ENCODE measurements around the gene GPRC5B. TPM values are rescaled to one million over a fixed set of nuclear protein-coding genes. Genes with fewer than 3 reads are reported as not detected.

The GPRC5B gene
- total RNA-seq, 2 donors from 2014 or later, result not detected

- ATAC-seq, result peak; percentile 15 to 22
Observed at GRCh38 chr16:19885451-19886072, 914 bp upstream of the GPRC5B start.

GRCh38 chr16:19883966-19884485, 622 bp downstream of the GPRC5B start:
- no peak overlapping the region for H3K27ac Mint-ChIP-seq
- peaks cover 33 to 40% of the 10 kb centered on the region in 2 donors for H3K27me3 Mint-ChIP-seq
- DNase-seq (ENCODE audit: low spot score), result no peak
- H3K4me1 Mint-ChIP-seq (ENCODE audit: low read depth in 2 of 2), result peaks cover 14 to 16% of the 10 kb centered on the region in 2 donors
- no peaks in the 10 kb centered on the region for H3K9me3 Mint-ChIP-seq
- ATAC-seq, result no peak
- no peaks in the 10 kb centered on the region for H3K36me3 Mint-ChIP-seq
- H3K4me3 Mint-ChIP-seq, result peak overlapping the region; percentile 34

More at GRCh38 chr16:19885451-19886072, 914 bp upstream of the GPRC5B start:
- Mint-ChIP-seq H3K27ac (no peak overlapping the region), H3K36me3 (no peaks in the 10 kb centered on the region), H3K4me1 (ENCODE audit: low read depth in 2 of 2) (peaks cover 14 to 17% of the 10 kb centered on the region in 2 donors), H3K4me3 (peak overlapping the region; percentile 70), H3K9me3 (no peaks in the 10 kb centered on the region), H3K27me3 (peaks cover 31 to 40% of the 10 kb centered on the region in 2 donors)
- DNase-seq (ENCODE audit: low spot score), result no peak

GRCh38 chr16:19883296-19883965, 1.2 kb downstream of the GPRC5B start:
- DNase-seq (ENCODE audit: low spot score), result no peak
- Mint-ChIP-seq H3K27me3 (peaks cover 33 to 40% of the 10 kb centered on the region in 2 donors), H3K4me3 (no peak overlapping the region), H3K9me3 (no peaks in the 10 kb centered on the region), H3K36me3 (no peaks in the 10 kb centered on the region), H3K4me1 (ENCODE audit: low read depth in 2 of 2) (peaks cover 14% of the 10 kb centered on the region in 2 donors), H3K27ac (no peak overlapping the region)
- no peak for ATAC-seq

DNA sequence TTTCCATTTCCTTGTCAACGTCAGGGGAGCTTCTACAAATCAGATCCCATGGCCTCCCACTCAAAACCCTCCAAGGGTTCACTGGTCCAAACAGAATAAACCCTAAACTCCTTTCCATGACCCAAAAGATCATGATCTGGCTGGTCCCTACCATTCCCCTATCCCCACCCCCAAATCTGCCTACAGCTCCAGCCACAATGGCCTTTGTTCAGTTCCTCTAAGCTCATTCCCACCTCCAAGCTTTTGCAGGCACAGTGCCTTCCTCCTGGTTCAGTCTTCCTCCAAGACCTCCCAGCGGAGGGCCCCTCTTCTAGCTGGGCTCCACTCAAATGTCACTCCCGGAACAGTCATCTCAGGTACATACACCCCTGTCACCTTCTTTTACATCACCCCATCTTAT, 2.0 kb downstream of the GPRC5B start:
- DNase-seq (ENCODE audit: low spot score) (no peak), ATAC-seq (no peak)
- H3K27me3 Mint-ChIP-seq, result peaks cover 33 to 40% of the 10 kb centered on the region in 2 donors
- H3K27ac Mint-ChIP-seq, result no peak overlapping the region
- H3K4me3 Mint-ChIP-seq, result no peak overlapping the region
- no peaks in the 10 kb centered on the region for H3K9me3 Mint-ChIP-seq
- H3K4me1 Mint-ChIP-seq (ENCODE audit: low read depth in 2 of 2), result peaks cover 14% of the 10 kb centered on the region in 2 donors
- no peaks in the 10 kb centered on the region for H3K36me3 Mint-ChIP-seq

DNA sequence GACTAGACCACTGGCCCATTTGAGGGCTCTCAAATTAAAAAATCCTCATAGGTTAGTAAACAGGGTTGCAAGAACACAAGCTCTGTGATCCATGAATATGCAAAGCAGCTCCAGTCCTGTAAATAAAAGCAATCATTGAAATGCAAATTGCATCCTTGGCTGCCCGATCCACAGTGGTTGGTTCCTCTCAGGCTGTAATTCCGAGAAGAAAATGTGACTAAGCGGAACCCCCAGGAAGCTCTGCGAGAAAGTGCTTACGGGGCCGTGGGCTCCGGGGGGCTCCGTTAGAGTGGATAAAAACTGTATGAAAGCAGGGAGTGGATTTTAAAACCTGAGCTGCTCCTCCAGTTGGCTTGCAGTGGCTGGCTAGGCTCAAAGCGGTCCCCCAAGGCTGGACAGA, 2.5 kb downstream of the GPRC5B start:
- ATAC-seq, result no peak
- H3K4me3 Mint-ChIP-seq, result no peak overlapping the region
- peaks cover 14% of the 10 kb centered on the region in 2 donors for H3K4me1 Mint-ChIP-seq (ENCODE audit: low read depth in 2 of 2)
- H3K27me3 Mint-ChIP-seq, result peaks cover 33 to 40% of the 10 kb centered on the region in 2 donors
- H3K9me3 Mint-ChIP-seq, result no peaks in the 10 kb centered on the region
- no peaks in the 10 kb centered on the region for H3K36me3 Mint-ChIP-seq
- no peak for DNase-seq (ENCODE audit: low spot score)
- H3K27ac Mint-ChIP-seq, result no peak overlapping the region

DNA sequence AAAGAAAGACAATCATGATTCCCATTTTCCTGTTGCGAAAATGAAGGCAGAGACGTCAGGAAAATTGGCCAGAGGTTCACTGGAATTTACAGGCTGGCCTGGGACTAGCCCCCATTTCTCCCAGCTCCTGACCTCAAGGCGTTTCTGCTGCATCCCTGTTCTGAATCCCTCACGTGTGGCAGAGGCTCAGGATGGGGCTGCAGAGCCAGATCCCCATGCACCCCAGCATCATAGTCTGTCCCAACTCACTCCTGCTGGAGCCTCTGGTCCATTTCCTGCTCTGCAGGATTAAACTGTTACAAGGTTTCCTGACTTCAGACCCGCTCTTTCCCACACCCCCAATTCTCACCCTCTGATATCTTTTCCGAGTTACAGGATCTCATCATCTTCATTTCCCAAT, 2.9 kb downstream of the GPRC5B start:
- no peaks in the 10 kb centered on the region for H3K9me3 Mint-ChIP-seq
- no peaks in the 10 kb centered on the region for H3K36me3 Mint-ChIP-seq
- DNase-seq (ENCODE audit: low spot score) (no peak), ATAC-seq (no peak)
- H3K4me3 Mint-ChIP-seq, result no peak overlapping the region
- H3K27me3 Mint-ChIP-seq, result peaks cover 33 to 40% of the 10 kb centered on the region in 2 donors
- peaks cover 14% of the 10 kb centered on the region in 2 donors for H3K4me1 Mint-ChIP-seq (ENCODE audit: low read depth in 2 of 2)
- H3K27ac Mint-ChIP-seq, result no peak overlapping the region

DNA sequence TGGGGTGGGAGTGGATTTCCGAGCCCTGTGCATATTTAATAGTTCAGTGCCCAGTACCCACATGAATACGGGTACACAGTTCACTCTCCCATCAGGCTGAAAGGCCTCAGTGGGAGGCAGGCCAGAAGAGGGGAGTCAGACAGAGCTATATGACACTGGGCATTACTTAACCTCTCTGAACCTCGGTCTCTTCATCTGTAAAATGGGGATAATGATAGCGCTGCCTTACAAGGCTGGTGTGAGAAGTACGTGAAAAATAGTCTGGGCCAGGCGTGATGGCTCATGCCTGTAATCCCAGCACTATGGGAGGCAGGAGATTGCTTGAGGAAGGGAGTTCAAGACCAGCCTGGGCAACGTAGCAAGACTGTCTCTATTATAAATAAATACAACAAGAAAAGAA, 3.6 kb downstream of the GPRC5B start:
- ATAC-seq, result no peak
- Mint-ChIP-seq H3K36me3 (no peaks in the 10 kb centered on the region), H3K9me3 (no peaks in the 10 kb centered on the region), H3K4me3 (no peak overlapping the region), H3K27me3 (peaks cover 32 to 42% of the 10 kb centered on the region in 2 donors), H3K4me1 (ENCODE audit: low read depth in 2 of 2) (peaks cover 8 to 11% of the 10 kb centered on the region in 2 donors), H3K27ac (no peak overlapping the region)
- no peak for DNase-seq (ENCODE audit: low spot score)

- Mint-ChIP-seq H3K27ac (no peak overlapping the region), H3K4me3 (no peak overlapping the region), H3K4me1 (ENCODE audit: low read depth in 2 of 2) (no peaks in the 10 kb centered on the region), H3K9me3 (no peaks in the 10 kb centered on the region), H3K36me3 (no peaks in the 10 kb centered on the region), H3K27me3 (peaks cover 24 to 34% of the 10 kb centered on the region in 2 donors)
- no peak for ATAC-seq
- no peak for DNase-seq (ENCODE audit: low spot score)
Observed at GRCh38 chr16:19879241-19879792, 5.3 kb downstream of the GPRC5B start.

DNA sequence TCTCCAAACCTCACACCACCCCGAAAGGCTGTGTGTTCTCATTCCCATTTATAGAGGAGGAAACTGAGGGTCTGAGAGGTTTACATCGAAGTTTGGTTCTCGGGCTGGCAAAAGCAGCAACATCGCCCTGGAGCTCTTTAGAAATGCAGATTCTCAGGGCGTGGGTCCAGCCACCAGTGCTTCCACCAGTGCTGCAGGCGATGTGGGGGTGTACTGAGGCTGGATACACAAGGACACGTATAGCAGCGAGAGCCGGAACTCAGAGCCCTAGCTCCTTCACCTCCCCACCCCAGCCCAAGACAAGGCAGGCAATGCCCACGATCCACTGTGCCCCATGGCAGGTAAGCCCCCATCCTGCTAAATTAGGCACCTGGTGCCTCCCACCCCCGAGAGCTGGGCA, 5.9 kb downstream of the GPRC5B start:
- H3K4me3 Mint-ChIP-seq, result no peak overlapping the region
- ATAC-seq (no peak), DNase-seq (ENCODE audit: low spot score) (no peak)
- H3K36me3 Mint-ChIP-seq, result no peaks in the 10 kb centered on the region
- H3K4me1 Mint-ChIP-seq (ENCODE audit: low read depth in 2 of 2), result no peaks in the 10 kb centered on the region
- H3K9me3 Mint-ChIP-seq, result no peaks in the 10 kb centered on the region
- peaks cover 26 to 34% of the 10 kb centered on the region in 2 donors for H3K27me3 Mint-ChIP-seq
- no peak overlapping the region for H3K27ac Mint-ChIP-seq

DNA sequence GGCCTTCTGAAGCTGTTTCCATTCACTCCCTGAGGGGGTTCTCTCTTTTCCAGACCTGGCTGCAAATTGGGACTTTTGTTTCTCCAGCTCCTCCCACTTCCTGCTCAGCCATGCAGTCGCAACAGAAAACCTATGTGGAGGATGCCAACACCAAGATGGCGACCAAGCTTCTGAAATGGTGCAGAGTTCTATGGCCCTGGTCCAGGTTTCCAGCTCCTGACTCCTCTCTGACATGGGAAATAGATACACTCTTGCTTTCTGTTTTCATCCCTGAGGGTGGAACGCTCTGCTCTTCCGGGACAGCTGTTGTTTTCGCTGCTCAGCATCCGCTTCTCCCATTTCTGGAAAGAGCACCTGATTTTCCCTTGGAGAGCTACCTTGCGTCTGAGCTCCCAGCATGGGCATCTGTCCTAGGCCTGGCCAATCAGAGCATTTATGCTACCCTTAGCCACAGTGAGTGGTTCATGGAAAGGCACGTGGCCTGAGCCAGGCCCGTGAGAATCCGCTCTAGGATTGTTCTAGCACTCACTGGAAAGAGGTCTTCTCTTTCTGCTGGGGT, 8.1 kb downstream of the GPRC5B start:
- Mint-ChIP-seq H3K27ac (no peak overlapping the region), H3K36me3 (no peaks in the 10 kb centered on the region), H3K4me1 (ENCODE audit: low read depth in 2 of 2) (no peaks in the 10 kb centered on the region), H3K9me3 (no peaks in the 10 kb centered on the region), H3K27me3 (peaks cover 13 to 18% of the 10 kb centered on the region in 2 donors), H3K4me3 (no peak overlapping the region)
- DNase-seq (ENCODE audit: low spot score), result no peak
- ATAC-seq, result no peak

DNA sequence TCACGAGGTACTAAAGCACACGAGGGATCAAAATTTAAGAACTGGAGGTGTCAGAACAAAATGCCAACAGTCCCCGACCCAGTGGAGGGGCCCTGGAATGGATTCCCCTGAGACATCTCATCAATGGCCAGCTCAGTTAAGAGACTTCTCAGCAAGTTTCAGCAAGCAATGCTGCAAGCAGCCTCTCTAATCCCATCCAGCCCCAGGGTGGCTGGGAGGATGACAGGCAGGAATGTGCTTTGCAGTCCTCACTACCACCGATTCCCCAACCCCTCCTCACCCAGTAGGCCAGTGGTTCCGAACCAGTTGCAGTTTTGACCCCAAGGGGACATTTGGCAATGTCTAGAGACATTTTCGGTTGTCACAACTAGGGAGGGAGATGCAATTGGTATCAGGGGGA, 8.7 kb downstream of the GPRC5B start:
- H3K36me3 Mint-ChIP-seq, result no peaks in the 10 kb centered on the region
- H3K27me3 Mint-ChIP-seq, result peaks cover 10 to 13% of the 10 kb centered on the region in 2 donors
- no peaks in the 10 kb centered on the region for H3K4me1 Mint-ChIP-seq (ENCODE audit: low read depth in 2 of 2)
- H3K4me3 Mint-ChIP-seq, result no peak overlapping the region
- DNase-seq (ENCODE audit: low spot score) (no peak), ATAC-seq (no peak)
- no peak overlapping the region for H3K27ac Mint-ChIP-seq
- H3K9me3 Mint-ChIP-seq, result no peaks in the 10 kb centered on the region

GRCh38 chr16:19874851-19875546, 9.6 kb downstream of the GPRC5B start:
- Mint-ChIP-seq H3K4me1 (ENCODE audit: low read depth in 2 of 2) (no peaks in the 10 kb centered on the region), H3K27ac (no peak overlapping the region), H3K27me3 (peaks cover 10% of the 10 kb centered on the region in 2 donors), H3K9me3 (no peaks in the 10 kb centered on the region), H3K36me3 (no peaks in the 10 kb centered on the region), H3K4me3 (no peak overlapping the region)
- ATAC-seq (no peak), DNase-seq (ENCODE audit: low spot score) (no peak)

DNA sequence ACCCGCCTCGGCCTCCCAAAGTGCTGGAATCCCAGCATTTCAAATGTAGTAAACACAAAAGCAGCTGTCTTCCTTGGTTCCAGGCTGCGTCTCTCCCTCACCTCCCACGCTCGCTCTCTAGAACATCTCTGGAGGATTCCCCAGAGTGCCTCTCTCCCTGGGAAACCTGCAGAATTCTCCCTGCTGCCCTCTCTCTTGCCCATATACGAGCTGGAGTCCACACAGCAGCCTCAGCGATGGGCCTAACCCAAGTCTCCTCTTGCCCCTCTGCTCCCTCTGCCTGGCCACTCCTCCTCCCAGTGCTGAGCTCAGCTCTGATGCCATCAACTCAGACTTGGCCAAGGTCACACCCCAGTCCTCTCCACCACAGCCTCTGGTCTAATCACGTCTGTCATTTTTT, 10.6 kb downstream of the GPRC5B start:
- Mint-ChIP-seq H3K4me3 (no peak overlapping the region), H3K27ac (no peak overlapping the region), H3K4me1 (ENCODE audit: low read depth in 2 of 2) (no peaks in the 10 kb centered on the region), H3K27me3 (peaks cover 8 to 10% of the 10 kb centered on the region in 2 donors), H3K9me3 (no peaks in the 10 kb centered on the region), H3K36me3 (no peaks in the 10 kb centered on the region)
- DNase-seq (ENCODE audit: low spot score) (no peak), ATAC-seq (peak in 1 of 2 donors; percentile 4)
